ENCODE measurements around the gene TRIM42.

TRIM42 gene

DNA sequence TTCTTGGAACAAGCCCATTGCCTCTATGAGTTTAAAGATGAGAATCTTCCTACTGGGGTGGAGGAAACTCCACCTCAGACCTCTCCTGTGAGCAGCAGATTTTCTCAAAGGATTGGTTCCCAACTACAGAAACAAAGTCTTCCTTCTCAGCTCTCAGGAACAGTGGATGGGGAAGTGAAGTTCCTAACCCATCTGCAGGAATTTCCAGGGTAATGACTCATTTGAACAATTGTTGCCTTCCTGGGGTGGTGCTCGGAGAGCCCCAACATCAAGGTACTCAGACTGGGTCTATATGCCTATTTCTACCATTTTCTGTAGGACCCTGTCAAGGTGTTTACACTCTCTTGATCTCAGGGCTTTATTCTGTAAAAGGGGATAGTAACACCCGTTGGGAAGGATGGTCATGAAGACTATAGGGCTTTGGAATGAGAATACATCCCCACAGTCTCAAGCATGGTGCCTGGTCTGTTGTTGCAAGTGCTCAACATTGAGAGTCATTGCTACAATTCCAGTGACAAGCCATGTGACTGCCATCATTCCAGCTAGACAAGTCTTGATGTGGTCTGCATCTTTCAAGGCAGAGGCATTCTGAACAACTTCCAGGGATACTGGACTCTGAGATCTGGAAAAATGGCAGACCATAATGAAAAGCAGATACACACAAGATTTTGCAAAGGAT, 33.0 kb downstream of the TRIM42 start:
- DNase-seq (ENCODE audit: low spot score) = no peak

DNA sequence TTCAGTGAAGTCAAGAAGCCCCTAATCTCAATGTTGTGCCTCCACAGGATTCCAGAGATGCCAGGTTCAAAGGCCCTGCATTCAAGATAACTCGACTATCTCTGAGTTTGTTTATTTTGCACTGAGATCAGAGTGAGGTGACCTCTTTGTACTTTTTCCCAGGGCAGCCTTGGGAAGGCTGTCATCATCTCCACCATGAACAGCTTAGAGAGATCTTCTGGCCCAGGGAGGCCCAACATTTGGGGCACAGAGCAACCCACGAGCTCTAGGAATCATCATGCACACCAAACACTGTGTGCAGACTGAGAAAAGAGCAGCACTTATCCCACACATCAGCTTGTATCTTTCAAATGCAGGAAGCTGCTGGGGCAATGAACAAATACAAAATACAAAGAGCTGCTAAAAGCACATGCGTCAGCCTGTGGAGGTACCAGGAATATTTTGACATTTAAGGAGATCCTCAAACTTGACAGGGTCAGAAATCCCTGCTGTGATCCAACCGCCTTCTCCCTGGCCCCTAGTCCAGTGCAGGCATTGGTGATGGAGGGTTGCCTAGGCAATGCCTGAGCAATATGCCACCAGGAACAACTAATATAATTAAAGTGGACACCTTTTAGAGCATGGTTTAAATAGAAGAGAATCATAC, 33.6 kb downstream of the TRIM42 start:
- no peak for DNase-seq (ENCODE audit: low spot score)

DNA sequence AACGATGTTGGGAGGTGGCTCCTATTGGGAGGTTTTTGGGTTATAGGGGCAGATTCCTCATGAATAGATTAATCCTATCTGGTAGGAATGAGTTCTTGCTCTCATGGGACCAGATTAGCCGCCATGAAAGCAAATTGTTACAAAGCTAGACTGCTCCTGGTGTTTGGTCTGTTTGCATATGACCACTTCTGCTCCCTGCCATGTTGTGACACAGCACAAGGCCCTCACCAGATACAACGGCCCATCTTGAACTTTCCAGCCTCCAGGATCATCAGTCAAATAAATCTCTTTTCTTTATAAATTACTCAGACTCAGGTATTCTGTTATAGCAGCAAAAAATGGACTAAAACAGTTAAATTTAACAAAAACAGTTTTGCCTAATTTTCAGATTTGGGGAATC, 34.4 kb downstream of the TRIM42 start:
- no peak for DNase-seq (ENCODE audit: low spot score)

DNA sequence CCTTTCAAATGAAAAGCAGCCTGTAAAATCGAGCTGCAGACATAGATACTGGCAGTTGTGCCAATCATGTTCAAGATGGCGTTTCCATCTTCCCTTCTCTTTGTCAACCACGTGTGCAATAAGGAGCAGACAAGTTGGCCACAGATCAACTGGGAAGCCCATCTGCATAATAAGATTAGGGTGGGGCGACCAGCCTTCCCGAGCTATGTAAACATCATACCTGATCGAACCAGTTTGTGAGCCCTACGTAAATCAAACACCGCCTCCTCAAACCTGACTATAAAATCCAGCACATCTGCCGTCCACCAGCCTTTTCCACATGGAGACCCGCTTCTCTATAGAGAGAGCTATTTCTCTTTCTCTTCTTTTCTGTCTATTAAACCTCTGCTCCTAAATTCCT, 37.2 kb downstream of the TRIM42 start:
- DNase-seq (ENCODE audit: low spot score) = no peak

DNA sequence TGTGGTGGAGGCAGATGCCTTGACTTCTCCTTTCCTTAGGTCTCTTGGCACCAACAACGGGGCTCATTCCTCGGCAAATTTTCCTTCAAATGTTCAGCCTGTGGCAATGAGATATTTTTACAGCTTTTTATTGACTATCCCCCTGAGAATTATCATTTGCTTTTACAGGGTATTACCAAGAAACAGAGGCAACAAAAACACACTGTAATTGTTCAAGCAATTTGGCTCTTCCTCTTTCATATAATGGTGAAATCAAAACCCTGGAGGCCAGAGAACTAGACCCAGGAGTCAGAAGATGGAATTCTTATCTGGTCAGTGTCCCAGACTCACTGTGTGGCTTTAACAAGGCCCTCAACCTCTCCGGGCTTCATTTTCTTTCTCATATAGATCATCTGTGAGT, 40.1 kb downstream of the TRIM42 start:
- no peak for DNase-seq (ENCODE audit: low spot score)

DNA sequence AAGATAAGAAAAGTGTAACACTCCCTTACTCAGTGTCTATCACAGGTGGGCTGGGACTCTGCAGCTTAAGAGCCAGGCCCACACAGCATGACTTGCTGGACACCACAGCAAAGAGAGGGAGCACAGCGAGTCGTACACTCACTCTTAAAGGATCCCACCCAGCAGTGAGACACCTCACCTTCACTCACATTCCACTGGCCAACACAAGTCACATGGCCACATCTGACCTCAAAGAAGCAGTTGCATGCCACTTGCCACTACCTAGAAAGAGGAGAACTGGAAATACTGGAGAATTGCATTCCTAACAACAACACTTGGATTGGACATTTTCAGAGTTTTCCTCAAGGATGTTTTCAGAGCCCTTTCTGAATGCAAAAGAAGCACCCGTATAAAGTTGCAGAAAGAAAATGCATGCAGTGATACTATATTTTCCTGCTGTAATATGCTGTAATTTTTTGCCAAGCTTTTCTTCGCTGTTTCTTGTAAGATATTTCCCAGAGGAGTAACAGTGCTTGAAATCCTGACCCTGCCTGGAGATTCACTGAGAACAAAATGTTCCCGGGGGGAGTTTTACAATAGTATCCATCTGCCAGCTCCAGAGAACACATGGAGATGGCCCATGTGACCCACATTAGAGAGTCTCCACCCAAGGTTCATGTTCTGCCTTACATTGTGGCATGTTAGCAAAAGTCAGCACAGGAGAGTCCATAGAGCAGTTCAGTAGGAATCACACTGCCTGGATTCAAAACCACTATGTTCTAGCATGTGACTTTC, 42.2 kb downstream of the TRIM42 start:
- no peak for DNase-seq (ENCODE audit: low spot score)

DNA sequence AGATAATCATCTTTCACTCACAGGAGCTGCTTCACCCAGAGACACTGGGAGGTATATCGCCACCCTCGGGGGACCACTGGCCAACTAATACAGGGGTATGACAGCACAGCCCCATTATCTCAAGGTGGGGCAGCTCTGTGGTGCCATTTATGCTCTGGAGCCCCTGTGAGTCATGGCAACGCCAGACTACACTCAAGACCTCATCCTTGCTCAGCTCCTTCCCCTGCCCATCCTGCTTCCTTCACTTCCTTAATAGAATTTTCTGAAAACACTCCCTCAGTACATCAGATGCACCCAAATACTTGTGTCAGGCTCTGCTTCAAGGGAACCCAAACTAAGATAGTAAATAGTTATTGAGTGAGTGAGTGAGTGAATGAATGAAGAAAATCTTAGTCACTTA, 45.7 kb downstream of the TRIM42 start:
- DNase-seq (ENCODE audit: low spot score) = no peak

DNA sequence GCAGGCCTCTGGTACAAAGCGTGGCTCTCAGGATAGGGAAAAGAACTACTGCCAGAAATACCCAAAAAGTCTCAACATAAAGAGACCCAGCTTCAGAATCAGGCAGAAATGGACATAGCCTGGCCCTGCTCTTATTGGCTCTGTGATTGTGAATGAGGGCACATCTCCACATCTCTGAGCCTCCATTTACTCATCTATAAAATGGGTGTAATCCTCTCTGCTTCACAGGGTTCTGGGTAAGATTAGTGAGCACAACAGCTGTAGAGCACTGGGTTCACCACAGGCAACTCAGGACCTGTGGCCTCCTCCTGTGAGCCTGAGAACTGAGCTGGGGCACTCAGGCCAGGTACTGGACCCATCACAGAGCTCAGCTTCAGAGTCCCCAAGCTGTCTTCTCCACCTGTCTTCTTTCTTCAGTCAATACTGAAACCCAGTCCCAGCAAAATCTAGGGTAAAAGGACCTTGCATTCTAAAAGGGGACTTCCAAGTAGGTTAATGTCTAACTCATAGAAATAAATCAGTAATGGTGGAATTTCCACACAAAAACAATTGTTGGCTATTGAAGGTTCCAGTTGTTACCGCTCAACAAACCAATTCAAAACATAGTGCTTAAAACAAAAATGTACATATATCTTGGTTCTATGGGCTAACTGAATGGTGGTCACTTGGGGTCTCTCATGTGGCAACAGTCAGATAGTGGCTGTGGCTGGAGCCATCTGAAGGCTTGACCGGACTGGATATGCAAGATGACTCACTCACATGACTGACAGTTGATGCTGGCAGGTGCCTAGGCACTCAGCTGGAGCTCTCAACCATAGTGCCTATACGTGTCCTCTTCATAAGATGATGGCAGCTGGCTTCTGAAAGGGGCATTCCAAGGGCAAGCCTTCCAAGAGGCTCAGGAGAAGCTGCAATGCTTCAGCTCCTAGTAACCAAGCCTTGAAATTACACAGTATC, 47.3 kb downstream of the TRIM42 start:
- no peak for DNase-seq (ENCODE audit: low spot score)

DNA sequence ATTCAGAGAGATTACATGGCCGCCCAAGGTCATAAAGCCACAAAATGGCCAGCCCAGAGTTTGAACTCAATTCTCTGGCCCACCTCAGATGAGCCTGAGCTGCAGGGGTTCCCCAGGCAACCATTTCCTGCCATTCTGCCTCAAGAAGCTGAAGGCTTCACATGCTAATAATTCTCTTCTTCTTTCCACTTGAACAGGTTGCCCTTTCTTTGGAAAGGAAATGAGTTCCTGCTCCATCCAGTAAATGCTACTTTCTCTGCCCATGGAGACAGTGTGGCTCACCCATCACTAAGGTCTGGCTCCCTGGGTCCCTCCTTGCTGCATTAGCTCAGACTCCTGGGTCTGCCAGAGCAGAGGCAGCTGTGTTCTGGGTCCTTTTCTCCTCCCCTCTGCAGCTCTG, 48.2 kb downstream of the TRIM42 start:
- no peak for DNase-seq (ENCODE audit: low spot score)

DNA sequence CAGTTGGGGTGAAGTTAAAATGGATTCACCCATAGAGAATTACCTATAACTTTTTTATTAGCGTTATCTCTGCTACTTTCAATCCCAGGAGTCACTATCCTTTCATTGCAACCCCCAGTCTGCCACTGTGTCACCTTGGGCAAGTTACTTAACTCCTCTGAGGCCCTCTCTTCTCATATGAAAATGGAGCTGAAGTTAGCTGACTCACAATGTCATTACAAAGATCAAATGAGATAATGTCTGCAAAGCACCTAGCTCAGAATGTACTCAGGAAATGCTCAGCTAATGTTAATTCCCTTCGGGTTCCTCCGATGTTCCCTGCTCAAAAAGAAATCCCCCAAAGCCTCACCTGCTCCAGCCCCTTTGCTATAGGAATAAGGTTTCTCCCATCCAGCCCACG, 50.0 kb downstream of the TRIM42 start:
- no peak for DNase-seq (ENCODE audit: low spot score)

DNA sequence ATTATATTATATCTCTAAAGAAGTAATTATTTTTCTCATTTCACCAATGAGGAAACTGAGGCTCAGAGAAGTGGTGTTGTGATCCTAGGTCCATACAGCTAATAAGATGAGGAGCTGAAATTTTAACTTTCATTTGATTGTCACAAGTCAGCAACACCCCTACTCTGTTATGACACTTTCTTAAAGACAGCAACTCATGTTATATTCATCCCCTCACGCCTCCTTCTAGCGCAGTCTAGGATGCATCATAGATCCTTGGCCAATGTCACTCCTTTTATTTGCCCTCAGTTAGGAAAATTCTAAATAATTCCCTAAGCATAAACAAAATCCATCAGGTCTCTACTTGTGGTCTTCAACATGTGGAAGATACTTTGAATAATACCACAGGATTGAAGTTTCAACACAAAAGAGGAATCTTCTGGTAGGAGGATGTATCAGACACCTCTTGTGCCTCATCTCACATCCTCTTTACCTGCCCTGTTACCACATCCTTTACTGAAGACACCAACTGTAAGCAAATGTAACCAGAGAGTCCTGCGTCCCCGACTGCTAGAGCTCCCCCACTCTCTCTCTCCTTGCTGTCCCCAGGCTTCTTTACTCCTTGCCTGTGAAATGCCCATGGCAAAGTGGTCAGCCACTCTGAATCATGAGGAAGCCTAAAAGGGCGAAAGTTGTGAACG, 53.7 kb downstream of the TRIM42 start:
- no peak for DNase-seq (ENCODE audit: low spot score)

DNA sequence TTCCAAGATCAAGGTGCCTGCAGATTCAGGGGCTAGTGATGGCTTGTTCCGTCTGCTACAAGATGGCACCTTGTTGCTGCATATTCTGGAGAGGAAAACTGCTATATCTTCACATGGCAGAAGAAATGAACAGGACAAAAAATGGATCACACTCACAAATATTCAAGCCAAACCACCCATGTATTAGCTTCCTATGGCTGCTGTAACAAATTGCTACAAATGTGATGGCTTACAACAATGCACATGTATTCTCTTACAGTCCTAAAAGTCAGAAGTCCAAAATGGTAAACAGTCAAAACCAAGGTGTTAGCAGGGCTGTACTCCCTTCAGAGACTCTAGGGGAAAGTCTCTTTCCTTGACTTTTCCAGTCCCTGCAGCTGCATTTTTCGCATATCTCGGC, 55.8 kb downstream of the TRIM42 start:
- DNase-seq (ENCODE audit: low spot score) = no peak

DNA sequence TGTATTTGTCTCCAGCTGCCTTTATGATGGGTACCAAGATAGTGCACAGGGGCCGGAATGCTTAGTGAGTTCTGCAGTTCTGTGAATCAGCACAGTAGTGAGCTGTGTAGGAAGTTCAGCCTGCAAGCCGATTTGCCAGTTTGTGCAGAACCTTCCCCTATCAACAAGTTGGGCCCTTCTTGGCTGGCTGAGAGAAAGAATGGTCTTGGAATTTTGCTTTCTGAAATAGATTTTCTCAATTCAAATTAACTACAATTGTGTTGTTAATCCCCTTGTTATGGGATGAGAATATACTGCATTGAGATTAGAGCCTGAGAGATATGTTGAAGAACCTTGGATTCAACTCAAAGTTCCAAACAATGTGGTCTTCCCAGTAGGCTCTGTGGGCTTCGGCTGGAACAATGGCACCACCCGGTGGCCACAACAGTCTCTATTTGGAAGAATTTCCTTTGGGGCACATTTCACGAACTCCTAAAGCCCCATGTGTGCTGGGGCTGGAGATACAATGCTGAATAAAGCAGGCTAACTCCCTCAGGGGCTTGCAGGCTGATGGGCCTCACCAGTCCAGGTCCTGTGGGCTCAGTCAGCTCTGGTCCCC, 59.1 kb downstream of the TRIM42 start:
- DNase-seq (ENCODE audit: low spot score) = no peak

DNA sequence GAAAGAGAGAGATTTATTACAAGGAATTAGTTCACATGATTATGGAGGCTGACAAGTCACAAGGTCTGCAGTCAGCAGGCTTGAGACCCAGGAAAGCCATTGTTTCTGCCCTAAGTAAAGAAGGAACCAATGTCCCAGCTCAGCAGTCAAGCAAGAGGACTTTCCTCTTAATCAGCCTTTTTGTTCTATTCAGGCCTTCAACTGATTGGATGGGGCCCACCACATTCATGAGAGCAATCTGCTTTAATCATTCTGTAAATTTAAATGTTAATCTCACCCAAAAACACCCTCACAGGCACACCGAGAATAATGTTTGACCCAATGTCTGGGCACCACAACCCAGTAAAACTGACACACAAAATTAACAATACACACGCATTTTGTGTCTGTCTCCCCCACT, 64.3 kb downstream of the TRIM42 start:
- DNase-seq (ENCODE audit: low spot score) = no peak

DNA sequence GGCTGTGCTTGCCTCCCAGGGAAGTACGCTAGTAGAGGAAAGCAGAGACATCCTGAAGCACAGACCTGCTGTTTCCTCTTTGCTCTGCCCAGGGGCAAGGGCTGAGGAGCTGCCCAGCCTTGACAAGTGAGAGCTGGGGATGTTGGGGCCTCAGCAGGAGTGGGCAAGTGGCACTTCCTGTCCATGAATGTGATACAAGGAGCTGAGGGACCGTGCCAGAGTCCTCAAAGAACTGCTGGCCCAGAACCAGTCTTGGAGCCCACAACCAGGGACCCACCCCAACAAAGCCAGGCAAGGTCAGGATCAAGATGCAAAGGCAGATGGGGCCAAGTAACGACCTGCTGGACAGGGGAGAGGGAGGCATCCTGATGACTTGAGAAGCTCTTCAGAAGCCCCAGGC, 70.3 kb downstream of the TRIM42 start:
- no peak for DNase-seq (ENCODE audit: low spot score)

DNA sequence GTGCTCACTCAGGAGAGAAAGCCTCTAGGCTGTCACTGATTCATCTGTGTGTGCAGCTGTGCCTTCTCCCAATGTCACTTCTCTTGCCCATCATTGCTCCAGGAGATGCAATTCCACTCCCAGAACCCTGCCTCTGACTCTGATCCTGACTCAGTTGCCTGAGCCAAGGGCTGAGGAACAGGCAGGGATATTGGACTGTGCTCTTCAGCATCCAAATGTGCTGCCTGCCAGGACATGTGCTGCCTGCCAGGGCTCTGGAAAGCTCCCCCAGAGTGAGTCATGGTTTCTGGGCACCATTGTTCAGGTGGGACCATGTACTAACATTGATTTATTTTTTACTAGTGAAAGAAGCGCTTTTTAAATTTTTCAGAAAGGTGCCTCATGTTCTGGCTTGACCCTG, 71.0 kb downstream of the TRIM42 start:
- DNase-seq (ENCODE audit: low spot score) = no peak

Measured in activated CD4-positive, alpha-beta T cell treated with anti-CD3 and anti-CD28 coated beads, Interleukin-2, Interleukin-4, amounts not matched to agents 100 ng/mL and 50 ng/mL, durations not matched to agents 16 hours and 8 hours (primary cell).